GM12878 (cell line): Measurements from ENCODE around the gene LTBP3. TPM values are rescaled to one million over a fixed set of nuclear protein-coding genes. Genes with fewer than 3 reads are reported as not detected.

ENCODE experiments used
- DPF2 ChIP-seq: fragments of 450-650 bp; IDR thresholded peaks from 2 replicates; pipeline ENCODE4 v1.6.1; 2017; ENCODE audit warnings: mild to moderate bottlenecking
- RCOR1 ChIP-seq: conservative IDR thresholded peaks from 2 replicates; pipeline ENCODE4 v1.6.1; 2012; ENCODE audit warnings: low read depth, low read length, improper control_type of control experiment
- polyA plus RNA-seq, 11 experiments: library from polyadenylated mRNA; depleted of rRNA in 4 of 11; unstranded in 6 of 11; stranded (reverse) in 5 of 11; fragments of >200 nt; fragmentation: Nextera tagmentation in 4 of 11; fragmentation: Illumina TruSeq in 1 of 11; extraction: Ambion mirVana in 4 of 11; extraction: Trizol in 1 of 11; gene quantifications; 1 replicate in 1 of 11; 2 replicates in 10 of 11; pipeline versions ENCODE4 v1.2.1 to v1.2.3, GENCODE V29; 2011 to 2016; ENCODE audit warnings: inconsistent platforms in 2 of 11, missing spikeins in 2 of 11, low read depth in 1 of 11
- total RNA-seq, 4 experiments: library from RNA; depleted of rRNA in 3 of 4; stranded (reverse); fragments of >200 nt in 3 of 4; fragmentation: Illumina TruSeq in 1 of 4; extraction: Trizol in 1 of 4; gene quantifications; 2 replicates each; pipeline versions ENCODE4 v1.2.1 to v1.2.3, GENCODE V29; 2013 to 2021
- TF ChIP-seq, protein P1 (sequence below): fragments of 450-650 bp; formaldehyde crosslinking; IDR thresholded peaks from 2 replicates; pipeline ENCODE4 v1.4.0; 2022; ENCODE audit warnings: mild to moderate bottlenecking, moderate library complexity
- TF ChIP-seq, protein P2 (sequence below): IDR thresholded peaks from 2 replicates; pipeline ENCODE4 v1.6.1; 2012; ENCODE audit warnings: mild to moderate bottlenecking, low read depth, low read length

LTBP3 gene
- total and polyA plus RNA-seq, 10 of the 15 experiments (the other 5 are each of a cell fraction or from before 2014, with no cell fraction given), result 2.2 to 12.2 (median 6.2) TPM; not detected in 2

DNA sequence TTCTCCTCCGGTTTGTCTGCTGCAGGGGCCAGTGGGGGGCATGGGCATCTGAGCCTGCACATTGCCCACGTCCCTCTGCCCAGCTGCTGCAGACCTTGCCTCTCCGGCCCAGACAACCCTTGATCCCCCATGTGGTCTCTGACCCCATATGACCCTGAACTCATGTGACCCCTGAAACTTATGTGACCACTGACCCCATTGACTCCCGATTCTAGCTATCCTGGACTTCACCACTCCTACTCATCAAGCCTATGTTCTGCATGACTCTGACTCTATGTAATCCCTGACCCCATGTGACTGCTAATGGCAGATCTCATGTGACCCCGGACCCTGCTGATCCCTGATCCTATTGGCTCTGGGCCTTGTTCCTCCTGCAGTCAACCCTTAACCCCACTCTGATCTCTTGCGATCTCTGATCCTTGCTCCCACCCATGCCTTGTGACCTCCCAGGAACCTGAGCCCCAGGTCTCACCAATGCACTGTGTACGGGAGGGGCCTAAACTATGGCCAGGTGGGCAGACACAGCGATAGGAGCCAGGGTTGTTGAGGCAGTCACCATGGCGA lies 5.7 kb downstream of the LTBP3 start (continued):
- TF ChIP-seq, protein P1, sequence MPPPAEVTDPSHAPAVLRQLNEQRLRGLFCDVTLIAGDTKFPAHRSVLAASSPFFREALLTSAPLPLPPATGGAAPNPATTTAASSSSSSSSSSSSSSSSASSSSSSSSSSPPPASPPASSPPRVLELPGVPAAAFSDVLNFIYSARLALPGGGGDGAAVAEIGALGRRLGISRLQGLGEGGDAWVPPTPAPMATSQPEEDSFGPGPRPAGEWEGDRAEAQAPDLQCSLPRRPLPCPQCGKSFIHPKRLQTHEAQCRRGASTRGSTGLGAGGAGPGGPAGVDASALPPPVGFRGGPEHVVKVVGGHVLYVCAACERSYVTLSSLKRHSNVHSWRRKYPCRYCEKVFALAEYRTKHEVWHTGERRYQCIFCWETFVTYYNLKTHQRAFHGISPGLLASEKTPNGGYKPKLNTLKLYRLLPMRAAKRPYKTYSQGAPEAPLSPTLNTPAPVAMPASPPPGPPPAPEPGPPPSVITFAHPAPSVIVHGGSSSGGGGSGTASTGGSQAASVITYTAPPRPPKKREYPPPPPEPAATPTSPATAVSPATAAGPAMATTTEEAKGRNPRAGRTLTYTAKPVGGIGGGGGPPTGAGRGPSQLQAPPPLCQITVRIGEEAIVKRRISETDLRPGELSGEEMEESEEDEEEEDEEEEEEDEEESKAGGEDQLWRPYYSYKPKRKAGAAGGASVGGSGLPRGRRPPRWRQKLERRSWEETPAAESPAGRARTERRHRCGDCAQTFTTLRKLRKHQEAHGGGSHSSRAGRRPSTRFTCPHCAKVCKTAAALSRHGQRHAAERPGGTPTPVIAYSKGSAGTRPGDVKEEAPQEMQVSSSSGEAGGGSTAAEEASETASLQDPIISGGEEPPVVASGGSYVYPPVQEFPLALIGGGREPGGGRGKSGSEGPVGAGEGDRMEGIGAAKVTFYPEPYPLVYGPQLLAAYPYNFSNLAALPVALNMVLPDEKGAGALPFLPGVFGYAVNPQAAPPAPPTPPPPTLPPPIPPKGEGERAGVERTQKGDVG (CRISPR knock-in tag), result no peak
- TF ChIP-seq, protein P2, sequence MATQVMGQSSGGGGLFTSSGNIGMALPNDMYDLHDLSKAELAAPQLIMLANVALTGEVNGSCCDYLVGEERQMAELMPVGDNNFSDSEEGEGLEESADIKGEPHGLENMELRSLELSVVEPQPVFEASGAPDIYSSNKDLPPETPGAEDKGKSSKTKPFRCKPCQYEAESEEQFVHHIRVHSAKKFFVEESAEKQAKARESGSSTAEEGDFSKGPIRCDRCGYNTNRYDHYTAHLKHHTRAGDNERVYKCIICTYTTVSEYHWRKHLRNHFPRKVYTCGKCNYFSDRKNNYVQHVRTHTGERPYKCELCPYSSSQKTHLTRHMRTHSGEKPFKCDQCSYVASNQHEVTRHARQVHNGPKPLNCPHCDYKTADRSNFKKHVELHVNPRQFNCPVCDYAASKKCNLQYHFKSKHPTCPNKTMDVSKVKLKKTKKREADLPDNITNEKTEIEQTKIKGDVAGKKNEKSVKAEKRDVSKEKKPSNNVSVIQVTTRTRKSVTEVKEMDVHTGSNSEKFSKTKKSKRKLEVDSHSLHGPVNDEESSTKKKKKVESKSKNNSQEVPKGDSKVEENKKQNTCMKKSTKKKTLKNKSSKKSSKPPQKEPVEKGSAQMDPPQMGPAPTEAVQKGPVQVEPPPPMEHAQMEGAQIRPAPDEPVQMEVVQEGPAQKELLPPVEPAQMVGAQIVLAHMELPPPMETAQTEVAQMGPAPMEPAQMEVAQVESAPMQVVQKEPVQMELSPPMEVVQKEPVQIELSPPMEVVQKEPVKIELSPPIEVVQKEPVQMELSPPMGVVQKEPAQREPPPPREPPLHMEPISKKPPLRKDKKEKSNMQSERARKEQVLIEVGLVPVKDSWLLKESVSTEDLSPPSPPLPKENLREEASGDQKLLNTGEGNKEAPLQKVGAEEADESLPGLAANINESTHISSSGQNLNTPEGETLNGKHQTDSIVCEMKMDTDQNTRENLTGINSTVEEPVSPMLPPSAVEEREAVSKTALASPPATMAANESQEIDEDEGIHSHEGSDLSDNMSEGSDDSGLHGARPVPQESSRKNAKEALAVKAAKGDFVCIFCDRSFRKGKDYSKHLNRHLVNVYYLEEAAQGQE, result no peak
- no peak for TF ChIP-seq DPF2
- TF ChIP-seq RCOR1, result no peak
